Measurements from ENCODE around the gene ARHGEF25.

DNA sequence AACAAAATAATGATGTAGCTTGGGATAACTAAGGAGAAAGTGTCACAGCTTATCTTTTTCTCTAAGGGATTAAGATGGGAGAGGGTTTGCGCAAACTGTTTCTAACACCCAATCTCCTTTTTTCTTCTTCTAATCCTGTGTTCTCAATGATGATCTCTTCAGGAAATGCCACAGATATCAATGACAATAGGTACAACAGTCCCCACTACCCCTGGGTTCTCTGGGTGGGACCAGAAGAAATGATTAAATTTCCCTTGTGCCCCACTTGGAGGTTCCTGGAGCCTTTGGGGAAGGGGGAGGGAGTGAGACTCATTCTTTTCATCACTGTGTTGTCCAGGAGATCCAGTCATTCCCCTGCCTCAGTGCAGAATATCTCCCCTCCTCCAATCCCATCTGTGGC lies 28.8 kb upstream of the ARHGEF25 start:
- no peak for TF ChIP-seq POLR2A (IDR thresholded peaks at IDR 0.05)
- TF ChIP-seq, protein P1, sequence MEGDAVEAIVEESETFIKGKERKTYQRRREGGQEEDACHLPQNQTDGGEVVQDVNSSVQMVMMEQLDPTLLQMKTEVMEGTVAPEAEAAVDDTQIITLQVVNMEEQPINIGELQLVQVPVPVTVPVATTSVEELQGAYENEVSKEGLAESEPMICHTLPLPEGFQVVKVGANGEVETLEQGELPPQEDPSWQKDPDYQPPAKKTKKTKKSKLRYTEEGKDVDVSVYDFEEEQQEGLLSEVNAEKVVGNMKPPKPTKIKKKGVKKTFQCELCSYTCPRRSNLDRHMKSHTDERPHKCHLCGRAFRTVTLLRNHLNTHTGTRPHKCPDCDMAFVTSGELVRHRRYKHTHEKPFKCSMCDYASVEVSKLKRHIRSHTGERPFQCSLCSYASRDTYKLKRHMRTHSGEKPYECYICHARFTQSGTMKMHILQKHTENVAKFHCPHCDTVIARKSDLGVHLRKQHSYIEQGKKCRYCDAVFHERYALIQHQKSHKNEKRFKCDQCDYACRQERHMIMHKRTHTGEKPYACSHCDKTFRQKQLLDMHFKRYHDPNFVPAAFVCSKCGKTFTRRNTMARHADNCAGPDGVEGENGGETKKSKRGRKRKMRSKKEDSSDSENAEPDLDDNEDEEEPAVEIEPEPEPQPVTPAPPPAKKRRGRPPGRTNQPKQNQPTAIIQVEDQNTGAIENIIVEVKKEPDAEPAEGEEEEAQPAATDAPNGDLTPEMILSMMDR (IDR thresholded peaks at IDR 0.05), result no peak
